ENCODE measurements around the gene RELA. TPM values are rescaled to one million over a fixed set of nuclear protein-coding genes. Genes with fewer than 3 reads are reported as not detected.

Gene RELA
- total and polyA plus RNA-seq, 2 of the 13 experiments (the other 11 are each of a cell fraction or from before 2014, with no cell fraction given): 21.4 to 40.5 TPM

DNA sequence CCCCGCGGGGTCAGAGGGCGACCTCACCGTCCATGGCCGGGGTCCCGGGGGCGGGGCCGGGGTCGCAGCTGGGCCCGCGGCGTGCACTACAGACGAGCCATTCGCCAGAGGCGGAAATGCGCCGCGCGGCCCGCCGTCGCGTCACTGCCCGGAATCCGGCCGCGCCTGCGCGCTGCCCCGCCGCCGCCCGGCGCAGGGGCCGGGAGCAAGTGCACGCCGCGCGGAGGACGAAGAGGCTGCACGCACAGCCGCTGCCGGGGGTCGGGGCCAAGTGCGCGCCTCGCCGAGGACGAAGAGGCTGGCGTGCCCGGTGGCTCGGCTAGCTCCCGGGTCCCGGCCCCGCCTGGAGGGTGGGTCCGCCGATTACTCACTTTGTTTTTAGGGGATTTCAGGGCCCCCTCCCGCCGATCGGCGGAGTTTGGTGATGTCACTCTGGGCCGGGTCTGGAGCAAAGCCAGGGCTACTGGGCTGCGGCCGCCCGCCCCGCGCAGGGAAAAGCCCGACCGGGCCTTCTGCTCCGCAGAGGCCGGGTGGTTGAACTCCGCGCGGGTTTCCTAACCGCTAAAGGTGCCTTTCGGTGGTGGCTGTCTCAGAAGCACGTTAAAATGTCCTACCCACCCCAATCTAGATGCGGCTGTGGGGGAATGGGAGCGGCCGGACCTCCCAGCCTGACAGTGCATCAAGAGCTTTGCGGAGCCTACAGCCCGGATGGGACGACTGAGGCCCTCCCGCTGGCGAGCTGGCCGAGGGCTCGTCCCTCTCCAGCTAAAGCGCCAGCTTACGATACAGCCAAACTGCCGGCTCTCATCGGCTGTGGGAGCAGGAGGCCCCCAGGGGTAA is at the start of gene RELA (continued):
- peak; percentile 75; the same call in 1 of the 2 replicates for TF ChIP-seq ZNF230 (CRISPR knock-in tag; IDR thresholded peaks at IDR 0.05)
- peak; percentile 69 for TF ChIP-seq FOSL2 (CRISPR knock-in tag; IDR thresholded peaks at IDR 0.05)
- no peak for TF ChIP-seq SMARCC2 (IDR thresholded peaks at IDR 0.05)
- TF ChIP-seq ZNF580 (CRISPR knock-in tag; IDR thresholded peaks at IDR 0.05; ENCODE audit: borderline replicate concordance, low read depth): peak; percentile 28; the same call in 1 of the 2 replicates
- no peak for TF ChIP-seq MAFK (conservative IDR thresholded peaks at IDR 0.05 in 1 of 2, IDR thresholded peaks at IDR 0.05 in 1 of 2; ENCODE audit: low read length in 2 of 2)
- no peak for TF ChIP-seq SP5 (CRISPR knock-in tag; IDR thresholded peaks at IDR 0.05; ENCODE audit: borderline replicate concordance, low read depth)
- peak; percentile 82; the same call in 1 of the 2 replicates for TF ChIP-seq PAX8 (CRISPR knock-in tag; IDR thresholded peaks at IDR 0.05; ENCODE audit: borderline replicate concordance)
- 0 out of 2 replicates have a peak, but pooled peaks have one; percentile 58 for TF ChIP-seq CHCHD3 (CRISPR knock-in tag; IDR thresholded peaks at IDR 0.05)
- TF ChIP-seq, protein P1, sequence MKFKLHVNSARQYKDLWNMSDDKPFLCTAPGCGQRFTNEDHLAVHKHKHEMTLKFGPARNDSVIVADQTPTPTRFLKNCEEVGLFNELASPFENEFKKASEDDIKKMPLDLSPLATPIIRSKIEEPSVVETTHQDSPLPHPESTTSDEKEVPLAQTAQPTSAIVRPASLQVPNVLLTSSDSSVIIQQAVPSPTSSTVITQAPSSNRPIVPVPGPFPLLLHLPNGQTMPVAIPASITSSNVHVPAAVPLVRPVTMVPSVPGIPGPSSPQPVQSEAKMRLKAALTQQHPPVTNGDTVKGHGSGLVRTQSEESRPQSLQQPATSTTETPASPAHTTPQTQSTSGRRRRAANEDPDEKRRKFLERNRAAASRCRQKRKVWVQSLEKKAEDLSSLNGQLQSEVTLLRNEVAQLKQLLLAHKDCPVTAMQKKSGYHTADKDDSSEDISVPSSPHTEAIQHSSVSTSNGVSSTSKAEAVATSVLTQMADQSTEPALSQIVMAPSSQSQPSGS (CRISPR knock-in tag; IDR thresholded peaks at IDR 0.05): peak; percentile 74; the same call in 1 of the 2 replicates
- TF ChIP-seq NFAT5 (CRISPR knock-in tag; IDR thresholded peaks at IDR 0.05): no peak
- no peak for TF ChIP-seq NPAS2 (CRISPR knock-in tag; IDR thresholded peaks at IDR 0.05; ENCODE audit: borderline replicate concordance)
- TF ChIP-seq KLF12 (CRISPR knock-in tag; IDR thresholded peaks at IDR 0.05; ENCODE audit: borderline replicate concordance): peak; percentile 37; the same call in 1 of the 2 replicates
- TF ChIP-seq, protein P2, sequence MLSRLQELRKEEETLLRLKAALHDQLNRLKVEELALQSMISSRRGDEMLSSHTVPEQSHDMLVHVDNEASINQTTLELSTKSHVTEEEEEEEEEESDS (CRISPR knock-in tag; IDR thresholded peaks at IDR 0.05; ENCODE audit: borderline replicate concordance): no peak
- peak; percentile 58; the same call in 1 of the 2 replicates for TF ChIP-seq SALL2 (CRISPR knock-in tag; IDR thresholded peaks at IDR 0.05)
- TF ChIP-seq ZNF839 (CRISPR knock-in tag; IDR thresholded peaks at IDR 0.05; ENCODE audit: borderline replicate concordance): 0 out of 2 replicates have a peak, but pooled peaks have one; percentile 51
- TF ChIP-seq ZBTB8A (CRISPR knock-in tag; IDR thresholded peaks at IDR 0.05; ENCODE audit: borderline replicate concordance, low read depth): no peak
- TF ChIP-seq, protein P3, sequence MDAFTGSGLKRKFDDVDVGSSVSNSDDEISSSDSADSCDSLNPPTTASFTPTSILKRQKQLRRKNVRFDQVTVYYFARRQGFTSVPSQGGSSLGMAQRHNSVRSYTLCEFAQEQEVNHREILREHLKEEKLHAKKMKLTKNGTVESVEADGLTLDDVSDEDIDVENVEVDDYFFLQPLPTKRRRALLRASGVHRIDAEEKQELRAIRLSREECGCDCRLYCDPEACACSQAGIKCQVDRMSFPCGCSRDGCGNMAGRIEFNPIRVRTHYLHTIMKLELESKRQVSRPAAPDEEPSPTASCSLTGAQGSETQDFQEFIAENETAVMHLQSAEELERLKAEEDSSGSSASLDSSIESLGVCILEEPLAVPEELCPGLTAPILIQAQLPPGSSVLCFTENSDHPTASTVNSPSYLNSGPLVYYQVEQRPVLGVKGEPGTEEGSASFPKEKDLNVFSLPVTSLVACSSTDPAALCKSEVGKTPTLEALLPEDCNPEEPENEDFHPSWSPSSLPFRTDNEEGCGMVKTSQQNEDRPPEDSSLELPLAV (CRISPR knock-in tag; conservative IDR thresholded peaks at IDR 0.05; ENCODE audit: low read depth): no peak
- TF ChIP-seq, protein P4, sequence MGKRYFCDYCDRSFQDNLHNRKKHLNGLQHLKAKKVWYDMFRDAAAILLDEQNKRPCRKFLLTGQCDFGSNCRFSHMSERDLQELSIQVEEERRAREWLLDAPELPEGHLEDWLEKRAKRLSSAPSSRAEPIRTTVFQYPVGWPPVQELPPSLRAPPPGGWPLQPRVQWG (CRISPR knock-in tag; IDR thresholded peaks at IDR 0.05; ENCODE audit: borderline replicate concordance, low read depth): no peak
- no peak for TF ChIP-seq NR3C1 (CRISPR knock-in tag; IDR thresholded peaks at IDR 0.05)

Data from HepG2 (cell line).